Stimulated activated naive B cell treated with anti-CD40 and anti-IgM and Interleukin-4, amounts not matched to agents 10 μg/mL and 1 μg/mL and 100 μg/mL, for 72 hours (primary cell): ENCODE results near the gene TNNT1.
"Not testable (repeated sequence)": the region's sequence is repeated elsewhere in the genome, so short reads cannot be mapped to it uniquely, and the experiment has no call there.

Experiments
- ATAC-seq, 2 donors: fragments of 150-1000 bp; cut with Tn5 transposase; replicated peaks; 2 replicates each; pipeline ENCODE4 v1.10.0; 2021; ENCODE audit warnings: moderate library complexity in 1 of 2
- DNase-seq: peaks from one replicate; pipeline ENCODE4 v3.0.0; 2021
- H3K27ac Mint-ChIP-seq: one replicate; pipeline ENCODE4 v1.8.0; 2022; ENCODE audit warnings: mild to moderate bottlenecking, mixed read lengths
- H3K27me3 Mint-ChIP-seq, 2 donors: one replicate each; pipeline ENCODE4 v1.8.0; 2022; ENCODE audit warnings: mixed read lengths in 2 of 2
- H3K36me3 Mint-ChIP-seq, 2 donors: one replicate each; pipeline ENCODE4 v1.8.0; 2022; ENCODE audit warnings: mixed read lengths in 2 of 2, mild to moderate bottlenecking in 1 of 2
- H3K4me1 Mint-ChIP-seq, 2 donors: one replicate each; pipeline ENCODE4 v1.8.0; 2022; ENCODE audit warnings: mixed read lengths in 2 of 2, mild to moderate bottlenecking in 1 of 2
- H3K4me3 Mint-ChIP-seq, 2 donors: one replicate each; pipeline ENCODE4 v1.8.0; 2022; ENCODE audit warnings: mild to moderate bottlenecking in 2 of 2, mixed read lengths in 2 of 2, moderate library complexity in 1 of 2
- H3K9me3 Mint-ChIP-seq, 2 donors: one replicate each; pipeline ENCODE4 v1.8.0; 2022; ENCODE audit warnings: mixed read lengths in 2 of 2, mild to moderate bottlenecking in 1 of 2

The TNNT1 gene

DNA sequence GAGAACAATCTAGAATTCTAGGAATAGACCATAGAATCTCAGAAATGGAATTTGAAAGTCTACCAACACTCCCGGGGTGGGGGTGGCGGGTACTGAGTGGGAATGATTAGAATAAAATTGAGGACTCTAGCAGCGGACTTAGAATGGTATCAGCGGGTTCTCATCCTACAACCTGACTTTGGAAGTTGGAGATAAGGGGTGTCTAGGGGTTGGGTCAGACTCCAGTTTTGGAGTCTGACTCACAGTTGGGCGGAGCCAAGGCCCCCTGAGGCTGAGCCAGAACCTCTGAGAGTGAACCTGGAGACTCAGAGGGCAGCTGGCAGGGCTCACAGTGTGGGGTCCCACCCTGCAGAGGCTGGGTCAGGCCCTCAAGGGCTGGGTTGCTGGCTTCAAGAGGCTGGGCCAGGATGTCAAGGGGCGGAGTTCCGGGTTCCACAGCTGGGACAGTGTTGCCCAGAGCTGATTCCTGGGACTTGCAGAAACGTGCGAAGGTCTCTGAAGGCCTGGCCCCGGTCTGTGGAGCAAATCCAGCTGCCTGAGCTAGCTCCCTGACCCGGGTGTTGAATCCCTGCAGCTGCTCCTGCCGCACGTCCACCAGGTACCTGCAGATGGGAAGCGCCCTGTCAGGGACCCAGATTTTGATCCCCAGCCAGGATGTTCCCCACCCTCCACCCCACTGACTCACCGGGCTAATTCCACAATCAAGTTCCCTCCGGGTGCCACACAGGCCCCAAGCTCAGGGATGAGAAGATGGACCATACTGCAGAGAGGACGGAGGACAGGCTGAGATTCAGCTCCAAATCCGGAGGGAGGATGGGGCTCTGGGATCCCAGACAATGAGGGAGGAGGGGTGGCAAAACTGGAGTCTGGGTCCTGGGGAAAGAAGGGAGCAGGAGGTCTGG is 10.1 kb upstream of the TNNT1 start:
- H3K27ac Mint-ChIP-seq: peak overlapping the region; percentile 6
- H3K9me3 Mint-ChIP-seq: peaks cover 0 to 4% of the 10 kb centered on the region in 2 donors
- ATAC-seq: no peak
- no peak for DNase-seq
- H3K36me3 Mint-ChIP-seq: peaks cover 3 to 6% of the 10 kb centered on the region in 2 donors
- peaks cover 11 to 24% of the 10 kb centered on the region in 2 donors for H3K4me1 Mint-ChIP-seq
- H3K4me3 Mint-ChIP-seq: no peak overlapping the region
- H3K27me3 Mint-ChIP-seq: peaks cover 66 to 74% of the 10 kb centered on the region in 2 donors

DNA sequence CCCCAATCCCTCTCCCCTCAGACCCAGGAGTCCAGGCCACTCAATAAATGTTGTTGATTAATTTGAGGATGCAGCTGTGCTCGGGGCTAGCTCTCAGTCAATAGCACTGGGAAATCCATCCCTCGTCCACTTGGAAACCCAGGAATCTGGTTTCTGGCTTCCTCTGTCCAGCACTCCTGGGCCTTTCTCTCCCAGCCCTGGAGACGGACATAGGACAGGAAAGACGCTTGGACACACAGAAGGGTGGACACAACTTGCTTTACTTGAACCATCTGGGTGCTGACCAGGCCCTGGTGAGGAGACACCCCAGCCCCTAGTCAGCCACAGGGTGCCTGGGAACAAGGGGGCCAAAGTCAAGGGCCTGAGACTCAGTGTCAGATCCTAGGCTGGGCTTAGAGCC is 9.4 kb upstream of the TNNT1 start:
- Mint-ChIP-seq H3K27ac (no peak overlapping the region), H3K9me3 (peaks cover 0 to 7% of the 10 kb centered on the region in 2 donors), H3K27me3 (peaks cover 64 to 74% of the 10 kb centered on the region in 2 donors), H3K4me1 (peaks cover 14 to 29% of the 10 kb centered on the region in 2 donors), H3K4me3 (no peak overlapping the region), H3K36me3 (peaks cover 3 to 9% of the 10 kb centered on the region in 2 donors)
- DNase-seq (no peak), ATAC-seq (no peak)

DNA sequence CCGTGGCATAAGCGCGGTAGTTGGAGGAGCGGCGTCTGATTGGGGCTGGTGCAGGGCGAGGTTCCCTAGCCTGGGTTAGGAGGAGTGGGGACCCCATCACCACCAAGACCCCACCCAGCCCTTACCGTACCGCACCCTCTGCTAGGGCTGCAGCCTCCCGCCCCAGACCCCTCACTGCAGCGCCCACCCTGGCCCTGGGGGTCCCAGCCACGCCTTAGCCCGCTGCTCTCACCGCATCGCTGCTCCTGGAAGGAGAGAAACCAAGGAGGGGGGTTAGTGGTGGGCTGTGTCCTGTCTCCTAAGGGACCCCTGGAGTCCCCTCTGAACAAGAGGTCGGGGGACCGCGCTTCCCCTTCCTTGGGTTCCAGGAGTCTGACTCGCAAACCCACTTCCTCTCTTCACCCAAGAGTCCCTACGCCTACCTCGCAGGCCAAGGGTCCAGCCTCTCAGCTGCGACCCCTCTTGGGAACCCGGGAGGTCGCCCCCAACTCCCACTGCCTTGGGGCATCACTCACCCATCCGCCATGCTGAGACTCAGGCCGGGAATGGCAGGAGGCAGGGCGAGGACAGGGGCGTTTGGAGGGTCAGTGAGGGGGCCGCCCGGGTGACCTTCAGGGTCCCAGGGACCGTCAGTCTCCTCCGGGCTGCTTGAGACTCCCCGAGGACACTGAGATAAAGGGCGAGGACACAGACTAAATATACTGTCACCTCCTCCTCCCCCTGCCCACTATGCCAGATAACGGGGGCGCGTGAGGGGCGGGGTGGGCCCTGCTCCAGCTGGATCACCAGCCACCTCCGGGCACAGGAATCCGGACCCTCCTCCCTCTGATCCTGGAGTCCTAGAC is 8.3 kb upstream of the TNNT1 start, which contains the start of gene TNNI3:
Gene TNNI3 (minus strand): TSS at position 669 of the 845 bp plus-strand sequence. CDS start 143 bp downstream, at position 526.
- Mint-ChIP-seq H3K27ac (peak within 1 kb of the TSS; percentile 31), H3K27me3 (peaks cover 64 to 74% of the 10 kb centered on the region in 2 donors), H3K4me3 (peak within 1 kb of the TSS in 1 of 2 donors; percentile 43)

DNA sequence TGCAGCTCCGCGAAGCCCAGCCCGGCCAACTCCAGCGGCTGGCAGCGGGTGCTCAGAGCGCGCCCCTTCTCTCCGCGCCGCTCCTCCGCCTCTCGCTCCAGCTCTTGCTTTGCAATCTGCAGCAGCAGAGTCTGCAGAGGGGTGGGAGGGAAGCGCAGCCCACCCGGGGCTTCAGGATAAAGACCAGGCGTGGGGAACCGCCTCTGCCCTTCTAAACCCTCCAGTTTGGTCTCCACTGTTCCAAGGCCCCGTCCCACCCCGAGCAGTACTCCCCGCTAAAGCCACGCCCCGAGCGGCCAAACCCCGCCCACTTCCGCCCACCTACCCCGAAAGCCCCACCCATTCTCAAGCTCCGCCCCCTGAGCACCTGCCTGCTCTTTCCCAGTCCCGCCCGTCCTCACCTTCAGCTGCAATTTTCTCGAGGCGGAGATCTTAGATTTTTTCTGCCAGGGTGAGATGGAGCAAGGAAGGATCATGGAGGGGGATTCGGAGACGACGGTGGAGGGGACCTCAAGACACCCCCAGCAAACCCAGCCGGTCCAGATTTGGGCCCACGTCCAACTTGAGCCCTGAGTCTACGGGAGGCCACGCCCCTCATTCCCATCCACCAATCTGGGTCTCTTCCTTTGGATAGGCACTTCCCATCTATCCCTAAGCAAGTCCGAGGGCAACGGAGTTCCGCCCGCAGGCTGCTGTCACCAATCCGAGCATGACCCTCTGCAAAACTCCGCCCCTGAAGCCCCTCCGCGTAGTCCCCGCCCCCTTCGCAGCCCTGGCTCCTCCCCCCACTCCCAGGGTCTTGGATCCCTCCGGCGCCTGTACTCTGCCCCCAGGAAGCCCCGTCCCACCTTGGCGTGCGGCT is 7.4 kb upstream of the TNNT1 start:
- no peak for DNase-seq
- Mint-ChIP-seq H3K9me3 (peaks cover 9 to 13% of the 10 kb centered on the region in 2 donors), H3K27me3 (peaks cover 65 to 70% of the 10 kb centered on the region in 2 donors), H3K36me3 (peaks cover 7 to 15% of the 10 kb centered on the region in 2 donors), H3K4me3 (peak overlapping the region in 1 of 2 donors; percentile 43), H3K27ac (peak overlapping the region; percentile 31), H3K4me1 (peaks cover 18 to 39% of the 10 kb centered on the region in 2 donors)
- no peak for ATAC-seq

More for the DNA sequence above, 8.3 kb upstream of the TNNT1 start, which contains the start of gene TNNI3:
- H3K9me3 Mint-ChIP-seq: peaks cover under 1 to 7% of the 10 kb centered on the region in 2 donors
- H3K4me1 Mint-ChIP-seq: peaks cover 14 to 30% of the 10 kb centered on the region in 2 donors
- ATAC-seq (no peak), DNase-seq (no peak)
- H3K36me3 Mint-ChIP-seq: peaks cover 3 to 10% of the 10 kb centered on the region in 2 donors

DNA sequence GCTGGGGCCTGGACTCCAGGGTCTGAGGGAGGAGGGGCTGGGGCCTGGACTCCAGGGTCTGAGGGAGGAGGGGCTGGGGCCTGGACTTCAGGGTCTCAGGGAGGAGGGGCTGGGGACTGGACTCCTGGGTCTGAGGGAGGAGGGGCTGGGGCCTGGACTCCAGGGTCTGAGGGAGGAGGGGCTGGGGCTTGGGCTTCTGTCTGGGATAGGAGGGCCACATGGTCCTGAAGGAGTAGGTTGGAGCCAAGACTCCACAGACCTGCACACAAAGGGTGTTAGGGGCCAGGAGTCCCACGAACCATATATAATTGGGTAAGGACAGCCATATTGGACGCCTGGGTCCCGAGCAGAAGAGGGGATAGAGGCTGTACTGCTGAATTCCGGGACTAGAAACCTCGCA is 6.8 kb upstream of the TNNT1 start:
- not testable (repeated sequence) for H3K27ac Mint-ChIP-seq, DNase-seq, H3K4me3 Mint-ChIP-seq, ATAC-seq
- Mint-ChIP-seq H3K27me3 (peaks cover 64% of the 10 kb centered on the region in 2 donors), H3K9me3 (peaks cover 11 to 15% of the 10 kb centered on the region in 2 donors), H3K4me1 (peaks cover 18 to 37% of the 10 kb centered on the region in 2 donors), H3K36me3 (peaks cover 7 to 15% of the 10 kb centered on the region in 2 donors)

DNA sequence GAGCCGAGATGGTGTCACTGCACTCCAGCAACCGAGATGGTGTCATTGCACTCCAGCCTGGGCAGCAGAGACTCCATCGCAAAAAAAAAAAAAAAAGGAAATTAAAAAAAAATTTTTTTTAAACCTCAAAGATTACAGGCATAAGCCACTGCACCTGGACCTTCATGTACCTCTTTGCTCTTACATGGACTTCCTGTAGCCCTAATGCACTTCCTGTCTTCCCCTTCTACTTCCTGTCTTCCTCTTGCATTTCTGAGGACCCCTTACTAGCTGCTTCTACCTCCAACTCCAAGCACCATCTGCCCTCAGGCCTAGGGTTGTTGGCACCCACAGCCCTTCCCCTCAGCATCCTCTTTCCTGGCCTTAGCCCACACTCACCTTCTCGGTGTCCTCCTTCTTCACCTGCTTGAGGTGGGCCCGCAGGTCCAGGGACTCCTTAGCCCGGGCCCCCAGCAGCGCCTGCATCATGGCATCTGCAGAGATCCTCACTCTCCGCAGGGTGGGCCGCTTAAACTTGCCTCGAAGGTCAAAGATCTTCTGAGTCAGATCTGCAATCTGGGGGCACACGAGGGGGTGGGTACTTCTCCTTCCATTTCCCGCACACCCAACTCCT is 4.8 kb upstream of the TNNT1 start:
- DNase-seq: no peak
- no peak for ATAC-seq
- peaks cover 4 to 13% of the 10 kb centered on the region in 2 donors for H3K36me3 Mint-ChIP-seq
- peaks cover 60 to 61% of the 10 kb centered on the region in 2 donors for H3K27me3 Mint-ChIP-seq
- no peak overlapping the region for H3K4me3 Mint-ChIP-seq
- H3K4me1 Mint-ChIP-seq: peaks cover 15 to 29% of the 10 kb centered on the region in 2 donors
- H3K9me3 Mint-ChIP-seq: peaks cover 11 to 13% of the 10 kb centered on the region in 2 donors
- no peak overlapping the region for H3K27ac Mint-ChIP-seq

DNA sequence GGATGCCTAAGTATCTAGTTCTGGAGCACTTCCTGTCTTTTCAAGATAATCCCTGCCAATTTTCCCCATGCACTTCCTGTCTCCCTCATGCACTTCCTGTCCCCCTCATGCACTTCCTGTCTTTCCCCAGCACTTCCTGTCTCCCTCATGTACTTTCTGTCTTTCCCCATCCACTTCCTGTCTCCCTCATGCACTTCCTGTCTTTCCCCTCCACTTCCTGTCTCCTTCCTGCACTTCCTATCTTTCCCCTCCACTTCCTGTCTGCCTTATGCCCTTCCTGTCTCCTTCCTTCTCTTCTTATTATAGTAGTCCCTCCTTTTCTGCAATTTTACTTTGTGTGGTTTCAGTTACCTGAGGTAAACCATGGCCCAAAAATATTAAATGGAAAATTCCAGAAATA is 3.0 kb upstream of the TNNT1 start:
- Mint-ChIP-seq H3K36me3 (peaks cover 4 to 13% of the 10 kb centered on the region in 2 donors), H3K4me1 (peaks cover 15 to 26% of the 10 kb centered on the region in 2 donors), H3K9me3 (peaks cover 11 to 13% of the 10 kb centered on the region in 2 donors), H3K27ac (peak overlapping the region; percentile 22), H3K27me3 (peaks cover 52 to 58% of the 10 kb centered on the region in 2 donors), H3K4me3 (peak overlapping the region in 1 of 2 donors; percentile 8)
- ATAC-seq (no peak), DNase-seq (no peak)

DNA sequence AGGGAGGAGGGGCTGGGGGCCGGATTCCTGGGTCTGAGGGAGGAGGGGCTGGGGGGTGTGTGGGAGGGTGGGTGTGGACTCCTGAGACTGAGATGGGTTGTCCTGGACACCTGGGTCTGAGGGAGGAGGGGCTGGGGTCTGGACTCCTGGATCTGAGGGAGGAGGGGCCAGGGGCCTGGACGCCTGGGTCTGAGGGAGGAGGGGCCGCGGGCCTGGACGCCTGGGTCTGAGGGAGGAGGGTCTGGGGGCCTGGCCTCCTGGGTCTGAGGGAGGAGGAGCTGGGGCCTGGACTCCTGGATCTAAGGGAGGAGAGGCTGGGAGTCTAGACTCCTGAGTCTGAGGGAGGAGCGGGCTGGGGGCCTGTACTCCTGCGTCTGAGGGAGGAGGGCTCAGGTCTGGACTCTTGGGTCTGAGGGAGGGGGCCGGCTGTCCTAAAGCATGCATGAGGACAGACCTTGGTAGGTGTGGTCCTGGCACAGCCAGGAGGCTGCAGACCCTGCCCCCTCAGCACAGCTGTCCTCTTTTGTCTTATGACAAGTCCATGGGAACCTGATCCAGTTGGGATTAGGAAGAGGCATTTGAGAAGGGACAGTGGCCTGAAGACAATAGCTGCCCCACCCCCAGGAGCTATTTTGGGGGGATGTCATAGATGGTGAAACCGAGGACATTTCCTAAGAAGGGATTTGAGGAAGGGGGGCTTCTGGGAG is 1.3 kb downstream of the TNNT1 start:
- ATAC-seq: no peak
- Mint-ChIP-seq H3K36me3 (peaks cover 4 to 9% of the 10 kb centered on the region in 2 donors), H3K27ac (no peak overlapping the region), H3K4me3 (no peak overlapping the region), H3K9me3 (peaks cover 8 to 11% of the 10 kb centered on the region in 2 donors), H3K27me3 (peaks cover 56 to 70% of the 10 kb centered on the region in 2 donors), H3K4me1 (peaks cover 14 to 21% of the 10 kb centered on the region in 2 donors)
- DNase-seq: no peak

DNA sequence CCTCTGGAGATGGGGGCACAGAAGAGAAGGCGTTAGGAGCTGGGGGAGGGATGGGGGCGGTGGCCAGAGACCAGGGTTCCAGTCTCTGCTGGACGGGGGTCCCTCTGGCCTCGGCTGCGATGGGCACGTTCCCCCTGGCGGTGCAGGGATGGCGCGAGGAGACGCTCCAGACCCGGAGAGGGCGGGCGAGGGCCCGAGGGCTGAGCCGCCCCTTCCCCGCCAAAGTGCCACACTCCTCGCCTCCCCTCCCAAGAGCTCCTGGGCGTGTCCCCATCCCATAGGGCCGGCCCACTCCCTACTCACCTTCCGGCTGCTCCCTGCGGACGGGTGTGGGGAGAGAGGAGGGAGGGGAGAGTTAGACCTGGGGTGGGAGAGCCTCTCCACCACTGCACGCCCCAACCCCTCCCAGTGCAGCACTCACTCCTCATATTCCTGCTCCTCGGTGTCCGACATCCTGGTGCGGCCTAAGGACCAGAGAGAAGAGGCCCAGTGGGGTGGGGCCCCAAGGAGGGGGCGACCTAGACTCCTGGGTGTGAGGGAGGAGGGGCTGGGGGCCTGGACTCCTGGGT is 2.2 kb downstream of the TNNT1 start:
- DNase-seq (no peak), ATAC-seq (no peak)
- Mint-ChIP-seq H3K36me3 (peaks cover under 1 to 4% of the 10 kb centered on the region in 2 donors), H3K9me3 (peaks cover 4 to 5% of the 10 kb centered on the region in 2 donors), H3K27ac (no peak overlapping the region), H3K27me3 (peaks cover 52 to 73% of the 10 kb centered on the region in 2 donors), H3K4me3 (no peak overlapping the region), H3K4me1 (peaks cover 9 to 18% of the 10 kb centered on the region in 2 donors)

DNA sequence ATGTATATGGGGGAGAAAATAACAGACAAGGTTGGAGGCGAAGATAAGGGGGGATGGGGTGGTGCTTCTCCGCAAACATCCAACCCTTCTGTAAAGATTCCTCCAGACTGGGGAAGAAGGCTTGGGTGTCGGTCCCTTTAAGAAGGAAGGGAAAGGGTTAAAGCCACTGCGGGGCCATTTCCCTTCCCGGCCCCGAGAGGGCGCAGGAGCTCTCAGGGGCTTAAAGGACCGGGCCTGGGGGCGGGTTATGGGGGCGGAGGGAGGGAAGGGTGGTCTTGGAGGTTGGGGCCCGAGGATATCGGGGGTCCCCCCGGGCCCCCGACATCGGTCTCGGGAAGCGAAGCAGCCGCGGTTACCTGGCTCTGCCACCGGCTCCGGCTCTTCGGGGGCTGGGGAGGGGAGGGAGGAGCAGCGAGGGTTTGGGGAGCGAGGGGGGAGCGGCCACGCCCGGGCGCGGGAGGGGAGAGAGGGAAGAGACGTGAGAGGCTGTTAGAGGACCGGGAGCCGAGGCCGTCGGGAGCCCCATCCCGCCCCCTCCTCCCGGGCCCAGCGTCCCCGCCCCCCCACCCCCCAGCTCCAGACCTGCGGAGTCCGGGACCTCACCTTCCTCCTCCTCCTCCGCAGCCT is 2.8 kb downstream of the TNNT1 start:
- peaks cover 53 to 79% of the 10 kb centered on the region in 2 donors for H3K27me3 Mint-ChIP-seq
- peak overlapping the region in 1 of 2 donors; percentile 24 for H3K4me3 Mint-ChIP-seq
- DNase-seq (no peak), ATAC-seq (no peak)
- H3K4me1 Mint-ChIP-seq: peaks cover 10 to 20% of the 10 kb centered on the region in 2 donors
- H3K9me3 Mint-ChIP-seq: no peaks in the 10 kb centered on the region
- no peak overlapping the region for H3K27ac Mint-ChIP-seq
- peaks cover 0 to 3% of the 10 kb centered on the region in 2 donors for H3K36me3 Mint-ChIP-seq

DNA sequence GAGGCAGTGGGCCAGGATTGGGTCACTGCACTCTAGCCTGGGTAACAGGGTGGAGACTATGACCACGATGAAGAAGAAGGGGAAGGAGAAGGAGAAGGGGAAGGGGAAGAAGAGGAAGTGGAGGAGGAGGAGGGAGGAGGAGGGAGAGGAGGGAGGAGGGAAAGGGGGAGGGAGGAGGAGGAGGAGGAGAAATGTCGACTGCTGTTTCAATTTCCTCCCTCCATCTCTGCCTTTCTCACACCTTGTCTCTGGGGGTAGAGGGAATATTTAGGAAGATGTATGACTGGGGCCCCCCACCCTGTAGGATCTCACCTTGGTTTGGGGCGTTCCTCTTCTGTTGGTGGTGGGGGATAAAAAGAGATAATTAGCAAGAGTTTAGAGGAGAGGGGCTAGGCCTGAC is 3.8 kb downstream of the TNNT1 start:
- no peak overlapping the region for H3K27ac Mint-ChIP-seq
- H3K4me1 Mint-ChIP-seq: peaks cover 12 to 24% of the 10 kb centered on the region in 2 donors
- no peaks in the 10 kb centered on the region for H3K9me3 Mint-ChIP-seq
- no peak for ATAC-seq
- H3K27me3 Mint-ChIP-seq: peaks cover 55 to 82% of the 10 kb centered on the region in 2 donors
- H3K4me3 Mint-ChIP-seq: peak overlapping the region in 1 of 2 donors; percentile 29
- no peak for DNase-seq
- peaks cover 0 to 3% of the 10 kb centered on the region in 2 donors for H3K36me3 Mint-ChIP-seq

DNA sequence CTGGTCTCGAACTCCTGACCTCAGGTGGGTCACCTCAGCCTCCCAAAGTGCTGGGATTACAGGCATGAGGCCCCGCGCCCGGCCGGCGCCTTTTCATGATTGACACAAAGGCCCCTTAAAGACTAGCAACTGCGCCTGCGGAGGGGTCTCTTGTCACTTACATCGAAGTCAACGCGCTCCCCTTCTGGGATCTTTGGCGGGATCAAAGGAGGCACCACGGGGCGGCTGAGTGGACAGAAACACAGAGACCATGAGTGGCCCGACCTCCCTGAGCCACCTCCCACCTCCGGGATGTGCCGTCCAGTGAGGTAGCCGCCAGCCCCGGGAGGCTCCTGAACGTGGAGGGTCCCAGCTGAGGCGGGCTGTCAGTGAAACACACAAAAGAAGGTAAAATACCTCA is 7.3 kb downstream of the TNNT1 start:
- H3K27ac Mint-ChIP-seq: no peak overlapping the region
- peak overlapping the region in 1 of 2 donors; percentile 39 for H3K4me3 Mint-ChIP-seq
- DNase-seq (no peak), ATAC-seq (no peak)
- no peaks in the 10 kb centered on the region for H3K9me3 Mint-ChIP-seq
- H3K36me3 Mint-ChIP-seq: peaks cover 0 to 3% of the 10 kb centered on the region in 2 donors
- H3K4me1 Mint-ChIP-seq: peaks cover 11 to 24% of the 10 kb centered on the region in 2 donors
- H3K27me3 Mint-ChIP-seq: peaks cover 48 to 81% of the 10 kb centered on the region in 2 donors
